GM21515 (cell line): ENCODE measurements around the gene KLHL15.
A peak's percentile ranks its signal among the peaks of the same experiment; 100 is the strongest.
"Not testable (repeated sequence)": the region's sequence is repeated elsewhere in the genome, so short reads cannot be mapped to it uniquely, and the experiment has no call there.

Experiments used
- ATAC-seq: cut with Tn5 transposase; IDR thresholded peaks from one replicate; pipeline ENCODE4 v1.9.1; 2021; ENCODE audit not compliant: unreplicated experiment

Gene KLHL15, protein sequence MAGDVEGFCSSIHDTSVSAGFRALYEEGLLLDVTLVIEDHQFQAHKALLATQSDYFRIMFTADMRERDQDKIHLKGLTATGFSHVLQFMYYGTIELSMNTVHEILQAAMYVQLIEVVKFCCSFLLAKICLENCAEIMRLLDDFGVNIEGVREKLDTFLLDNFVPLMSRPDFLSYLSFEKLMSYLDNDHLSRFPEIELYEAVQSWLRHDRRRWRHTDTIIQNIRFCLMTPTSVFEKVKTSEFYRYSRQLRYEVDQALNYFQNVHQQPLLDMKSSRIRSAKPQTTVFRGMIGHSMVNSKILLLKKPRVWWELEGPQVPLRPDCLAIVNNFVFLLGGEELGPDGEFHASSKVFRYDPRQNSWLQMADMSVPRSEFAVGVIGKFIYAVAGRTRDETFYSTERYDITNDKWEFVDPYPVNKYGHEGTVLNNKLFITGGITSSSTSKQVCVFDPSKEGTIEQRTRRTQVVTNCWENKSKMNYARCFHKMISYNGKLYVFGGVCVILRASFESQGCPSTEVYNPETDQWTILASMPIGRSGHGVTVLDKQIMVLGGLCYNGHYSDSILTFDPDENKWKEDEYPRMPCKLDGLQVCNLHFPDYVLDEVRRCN

DNA sequence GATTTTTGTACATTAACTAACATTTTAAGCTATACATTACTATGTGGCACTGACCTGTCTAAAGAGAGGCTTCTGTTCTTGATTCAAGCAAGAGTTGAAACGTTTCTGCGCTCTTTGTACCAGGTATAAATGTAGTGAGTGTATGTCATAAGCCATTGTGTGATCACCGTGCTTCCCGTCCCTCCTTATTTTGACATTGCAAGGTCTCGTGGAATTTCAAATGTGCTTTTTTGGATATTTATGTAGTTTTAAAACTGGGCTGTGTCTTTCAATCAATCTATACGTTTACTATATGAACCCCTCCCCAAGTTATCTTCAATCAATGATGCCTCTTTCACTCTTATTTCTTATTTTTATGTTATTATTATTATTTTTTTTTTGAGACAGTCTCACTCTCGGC is at the start of gene KLHL15:
Gene KLHL15, minus strand, starts transcription at position 101 of the 400 bp plus-strand sequence. CDS start 20,493 bp downstream, outside the sequence.
- ATAC-seq, result no peak

DNA sequence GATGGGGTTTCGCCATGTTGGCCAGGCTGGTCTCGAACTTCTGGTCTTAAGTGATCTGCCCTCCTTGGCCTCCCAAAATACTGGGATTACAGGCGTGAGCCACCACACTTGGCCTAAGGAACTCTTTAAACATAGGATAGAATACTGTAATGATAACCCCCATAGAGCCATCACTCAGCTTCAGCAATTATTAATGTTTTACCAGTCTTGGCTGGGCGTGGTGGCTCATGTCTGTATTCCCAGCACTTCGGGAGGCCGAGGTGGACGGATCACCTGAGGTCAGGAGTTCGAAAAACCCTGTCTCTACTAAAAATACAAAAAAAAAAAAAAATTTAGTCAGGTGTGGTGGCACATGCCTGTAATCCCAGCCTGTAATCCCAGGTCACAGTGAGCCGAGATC is 42.9 kb upstream of the KLHL15 start:
- no peak for ATAC-seq

DNA sequence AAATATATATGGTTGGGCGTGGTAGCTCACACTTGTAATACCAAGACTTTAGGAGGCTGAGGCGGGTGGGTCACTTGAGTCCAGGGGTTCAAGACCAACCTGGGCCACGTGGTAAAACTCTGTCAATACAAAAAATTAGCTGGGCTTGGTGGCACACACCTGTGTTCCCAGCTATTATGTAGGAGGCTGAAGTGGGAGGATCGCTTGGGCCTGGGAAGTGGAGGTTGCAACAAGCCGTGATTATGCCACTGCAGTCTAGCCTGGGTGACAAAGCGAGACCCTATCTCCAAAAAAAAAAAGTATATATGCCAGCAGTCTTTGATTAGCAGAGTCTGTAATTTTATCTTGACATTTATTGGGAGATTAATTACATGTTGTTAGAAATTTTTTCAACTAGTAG is 36.5 kb upstream of the KLHL15 start:
- no peak for ATAC-seq

DNA sequence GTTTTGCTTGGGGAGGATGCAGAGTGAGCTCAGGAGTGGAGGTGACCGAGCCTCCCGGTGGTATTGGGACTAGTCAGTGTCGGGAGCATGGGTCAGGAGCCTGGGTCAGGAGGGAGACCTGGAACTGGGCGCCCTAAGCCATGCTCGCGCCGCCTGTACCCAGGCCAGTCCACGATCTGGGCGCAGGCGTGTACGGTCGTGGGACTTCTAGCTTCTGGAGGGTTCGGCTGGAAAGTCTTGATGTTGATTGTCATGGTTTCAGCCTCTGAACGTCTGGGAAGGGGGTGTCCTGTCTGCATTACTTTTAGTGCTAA is 28.0 kb upstream of the KLHL15 start:
- peak; percentile 15 for ATAC-seq

DNA sequence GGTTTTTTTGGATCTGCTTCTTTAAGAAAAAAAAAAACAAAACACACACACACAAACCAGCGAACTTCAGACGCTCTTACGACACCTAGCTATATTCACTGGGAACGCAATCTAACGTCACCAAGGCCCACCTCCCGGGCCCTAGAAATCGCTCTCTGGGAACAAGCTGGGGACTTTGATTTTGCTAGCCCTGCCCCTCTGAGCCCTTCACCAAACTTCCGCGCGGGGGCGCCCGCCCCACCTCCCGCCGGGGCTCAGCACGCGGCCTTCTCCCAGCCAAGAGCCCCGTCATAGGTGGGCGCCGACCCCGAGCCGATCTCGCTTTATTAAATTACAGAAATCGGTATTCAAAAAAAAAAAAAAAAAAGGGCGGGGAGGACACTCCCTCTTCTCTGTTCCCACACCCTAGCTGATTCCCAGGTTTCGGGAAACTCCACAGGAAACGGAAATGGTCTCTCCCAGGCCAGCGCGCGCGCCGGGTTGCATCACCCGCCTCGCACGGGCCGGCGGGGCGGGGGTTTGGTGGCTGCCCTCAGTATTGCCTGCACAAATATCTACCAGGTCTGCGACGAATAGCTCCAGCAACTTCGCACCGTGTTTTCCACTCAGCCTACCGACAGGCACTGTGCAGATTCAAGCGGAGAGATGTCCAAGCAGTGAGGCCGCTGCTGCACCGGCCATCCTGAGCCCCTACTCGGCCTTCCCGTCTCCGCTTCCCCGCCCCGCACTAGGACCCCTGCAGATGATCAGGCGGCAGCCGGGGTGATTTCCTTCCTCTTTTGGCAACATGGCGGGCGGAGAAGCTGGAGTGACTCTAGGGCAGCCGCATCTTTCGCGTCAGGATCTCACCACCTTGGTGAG is 27.4 kb upstream of the KLHL15 start, which contains the start of gene EIF2S3:
Gene EIF2S3, plus strand, starts transcription at position 775 of the 861 bp plus-strand sequence. Its CDS starts 13 bp downstream, at position 788.
- ATAC-seq, result peak; percentile 93

DNA sequence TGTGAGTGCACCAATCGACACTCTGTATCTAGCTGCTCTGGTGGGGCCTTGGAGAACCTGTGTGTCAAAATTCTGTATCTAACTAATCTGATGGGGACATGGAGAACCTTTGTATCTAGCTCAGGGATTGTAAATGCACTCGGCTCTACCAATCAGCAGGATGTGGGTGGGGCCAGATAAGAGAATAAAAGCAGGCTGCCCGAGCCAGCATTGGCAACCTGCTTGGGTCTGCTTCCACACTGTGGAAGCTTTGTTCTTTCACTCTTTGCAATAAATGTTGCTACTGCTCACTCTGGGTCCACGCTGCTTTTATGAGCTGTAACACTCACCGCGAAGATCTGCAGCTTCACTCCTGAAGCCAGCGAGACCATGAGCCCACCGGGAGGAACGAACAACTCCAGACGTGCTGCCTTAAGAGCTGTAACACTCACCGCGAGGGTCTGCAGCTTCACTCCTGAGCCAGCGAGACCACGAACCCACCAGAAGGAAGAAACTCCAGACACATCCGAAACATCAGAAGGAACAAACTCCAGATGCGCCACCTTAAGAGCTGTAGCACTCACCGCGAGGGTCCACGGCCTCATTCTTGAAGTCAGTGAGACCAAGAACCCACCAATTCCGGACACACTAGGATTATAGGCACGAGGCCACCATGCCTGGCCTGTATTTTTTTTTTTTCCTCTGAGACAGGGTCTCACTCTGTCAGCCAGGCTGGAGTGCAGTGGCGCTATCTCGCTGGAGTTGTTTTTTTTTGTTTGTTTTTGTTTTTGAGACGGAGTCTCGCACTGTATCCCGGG is 23.7 kb upstream of the KLHL15 start:
- ATAC-seq, result not testable (repeated sequence)

DNA sequence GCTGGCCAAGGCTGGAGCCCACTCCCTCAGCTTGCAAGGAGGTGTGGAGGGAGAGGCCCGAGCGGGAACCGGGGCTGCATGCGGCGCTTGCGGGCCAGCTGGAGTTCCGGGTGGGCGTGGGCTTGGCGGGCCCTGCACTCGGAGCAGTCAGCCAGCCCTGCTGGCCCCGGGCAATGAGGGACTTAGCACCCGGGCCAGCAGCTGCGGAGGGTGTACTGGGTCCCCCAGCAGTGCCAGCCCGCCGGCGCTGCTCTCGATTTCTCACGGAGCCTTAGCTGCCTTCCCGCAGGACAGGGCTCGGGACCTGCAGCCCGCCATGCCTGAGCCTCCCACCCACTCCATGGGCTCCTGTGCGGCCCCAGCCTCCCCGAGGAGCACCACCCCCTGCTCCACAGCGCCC is 22.7 kb upstream of the KLHL15 start:
- not testable (repeated sequence) for ATAC-seq

DNA sequence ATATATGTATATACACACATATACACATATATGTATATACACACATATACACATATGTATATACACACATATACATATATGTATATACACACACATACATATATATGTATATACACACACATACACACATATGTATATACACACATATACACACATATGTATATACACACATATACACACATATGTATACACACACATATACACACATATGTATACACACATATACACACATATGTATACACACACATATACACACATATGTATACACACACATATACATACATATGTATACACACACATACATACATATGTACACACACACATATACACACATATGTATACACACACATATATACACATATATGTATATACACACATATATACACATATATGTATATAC is 19.1 kb upstream of the KLHL15 start:
- ATAC-seq, result not testable (repeated sequence)

DNA sequence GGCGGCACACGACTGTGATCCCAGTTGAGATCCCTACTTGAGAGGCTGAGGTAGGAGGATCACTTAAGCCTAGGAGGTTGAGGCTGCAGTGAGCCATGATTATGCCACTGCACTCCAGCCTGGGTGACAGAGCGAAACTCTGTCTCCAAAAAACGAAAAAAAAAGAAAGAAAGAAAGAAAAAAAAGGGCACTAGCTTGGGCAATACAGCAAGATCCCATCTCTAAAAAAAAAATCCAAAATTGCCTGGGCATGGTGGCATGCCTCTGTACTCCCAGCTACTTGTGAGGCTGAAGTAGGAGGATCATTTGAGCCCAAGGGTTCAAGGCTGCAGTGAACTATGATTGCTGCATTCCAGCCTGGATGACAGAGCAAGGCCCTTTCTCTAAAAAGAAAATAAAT is 10.7 kb upstream of the KLHL15 start:
- no peak for ATAC-seq

DNA sequence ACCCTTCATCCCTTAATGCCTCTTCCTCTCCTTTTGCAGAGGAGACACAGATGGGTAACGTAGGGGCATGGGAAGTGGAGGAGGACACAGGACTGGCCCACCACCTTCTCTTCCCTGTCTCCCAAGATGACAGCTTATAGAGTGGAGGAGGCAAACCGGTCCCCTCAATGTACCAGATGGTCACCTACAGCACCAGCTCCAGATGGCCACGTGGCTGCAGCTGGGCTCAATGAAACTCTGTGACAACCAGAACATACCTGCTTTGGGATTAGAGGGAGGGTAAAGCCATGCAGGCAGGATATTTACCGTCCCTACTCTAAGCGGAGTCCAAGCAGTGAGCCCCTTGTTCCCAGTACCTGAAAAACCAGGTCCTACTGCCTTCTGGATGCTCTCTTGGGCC is 7.5 kb upstream of the KLHL15 start:
- no peak for ATAC-seq

DNA sequence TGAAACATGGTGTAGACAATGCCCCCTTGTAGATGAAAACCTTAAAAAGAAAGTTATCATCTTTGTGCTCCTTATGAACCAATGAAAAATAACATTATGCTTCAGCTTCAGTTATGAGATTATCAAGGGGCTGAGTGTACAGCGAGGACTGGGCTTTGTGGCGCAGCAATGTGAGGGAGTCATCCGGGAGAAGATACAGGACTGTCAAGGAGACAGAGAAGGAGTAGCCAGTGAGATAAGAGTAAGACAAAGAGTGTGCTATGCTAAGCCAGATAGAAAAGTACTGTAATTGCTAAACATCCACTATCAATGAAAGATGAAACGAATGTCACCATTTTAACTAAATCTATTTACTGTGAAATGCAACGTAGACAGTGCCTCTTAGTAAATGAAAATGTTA is 3.6 kb upstream of the KLHL15 start:
- no peak for ATAC-seq

DNA sequence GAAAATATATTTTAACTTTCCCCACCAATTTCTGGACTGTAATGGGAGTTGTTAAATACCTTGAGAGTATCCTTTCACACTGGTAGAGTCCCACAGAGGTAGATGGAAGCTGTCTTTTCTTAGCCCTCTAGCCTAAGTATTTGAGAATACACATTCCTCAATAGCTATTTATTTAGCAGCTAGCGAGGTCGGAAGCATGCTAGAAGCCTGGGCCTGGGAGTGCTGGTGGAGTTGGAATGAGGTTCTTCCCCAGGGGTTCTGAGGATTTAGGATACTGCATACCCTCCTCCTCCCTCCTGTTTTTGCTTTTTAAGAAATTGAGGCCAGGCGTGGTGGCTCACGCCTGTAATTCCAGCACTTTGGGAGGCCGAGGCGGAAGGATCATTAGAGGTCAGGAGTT is 999 bp upstream of the KLHL15 start:
- no peak for ATAC-seq

DNA sequence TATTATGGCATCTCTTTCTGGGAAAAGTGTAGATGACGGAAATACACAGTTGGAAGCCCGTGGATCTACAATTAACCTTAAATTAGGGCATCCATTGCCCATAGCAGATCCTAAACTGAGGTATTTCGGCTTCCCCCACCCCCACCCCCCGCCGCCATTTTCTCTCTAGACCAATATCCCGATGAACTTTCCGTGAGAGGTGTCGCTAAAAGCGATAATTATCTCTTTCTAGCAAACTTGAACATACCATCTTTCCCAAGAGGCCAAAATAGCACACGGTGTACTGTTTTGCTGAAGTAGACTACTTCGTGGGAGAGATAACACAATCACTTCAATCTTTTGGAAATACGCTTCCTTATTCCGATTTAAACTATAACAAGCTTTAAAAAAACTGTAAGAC is 554 bp downstream of the KLHL15 start:
- ATAC-seq, result no peak

DNA sequence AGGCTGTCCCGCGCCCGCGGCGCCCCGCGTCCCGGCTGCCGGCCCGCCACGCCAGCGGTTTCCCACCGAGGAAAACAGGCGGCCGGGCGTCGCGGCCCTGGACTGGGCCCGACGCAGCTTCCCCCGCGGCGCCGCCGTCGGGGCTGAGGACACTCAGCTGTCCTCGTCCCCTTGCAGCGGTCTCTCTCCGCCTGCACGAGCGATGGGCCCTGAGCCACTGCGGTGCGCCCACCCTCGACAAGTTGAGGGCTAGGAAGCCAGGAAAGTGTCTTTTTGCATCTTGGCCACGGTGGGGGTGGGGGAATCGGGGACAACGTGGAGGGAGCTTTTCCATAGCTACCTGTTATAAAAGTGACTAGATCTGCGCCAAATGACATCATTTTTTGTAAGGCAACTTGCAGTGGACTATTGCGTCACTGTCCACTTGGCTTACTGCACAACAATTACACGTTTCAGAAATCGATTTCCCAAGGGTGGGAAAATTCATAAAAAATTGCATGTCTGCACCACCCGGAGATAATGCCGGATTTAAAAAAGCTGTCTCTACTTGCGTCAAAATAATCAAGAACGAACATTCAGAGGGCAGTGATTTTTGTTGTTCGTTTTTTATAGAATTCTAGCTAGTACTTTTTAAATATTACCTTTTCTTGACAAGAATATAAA is 1.1 kb downstream of the KLHL15 start:
- peak; percentile 31 for ATAC-seq

DNA sequence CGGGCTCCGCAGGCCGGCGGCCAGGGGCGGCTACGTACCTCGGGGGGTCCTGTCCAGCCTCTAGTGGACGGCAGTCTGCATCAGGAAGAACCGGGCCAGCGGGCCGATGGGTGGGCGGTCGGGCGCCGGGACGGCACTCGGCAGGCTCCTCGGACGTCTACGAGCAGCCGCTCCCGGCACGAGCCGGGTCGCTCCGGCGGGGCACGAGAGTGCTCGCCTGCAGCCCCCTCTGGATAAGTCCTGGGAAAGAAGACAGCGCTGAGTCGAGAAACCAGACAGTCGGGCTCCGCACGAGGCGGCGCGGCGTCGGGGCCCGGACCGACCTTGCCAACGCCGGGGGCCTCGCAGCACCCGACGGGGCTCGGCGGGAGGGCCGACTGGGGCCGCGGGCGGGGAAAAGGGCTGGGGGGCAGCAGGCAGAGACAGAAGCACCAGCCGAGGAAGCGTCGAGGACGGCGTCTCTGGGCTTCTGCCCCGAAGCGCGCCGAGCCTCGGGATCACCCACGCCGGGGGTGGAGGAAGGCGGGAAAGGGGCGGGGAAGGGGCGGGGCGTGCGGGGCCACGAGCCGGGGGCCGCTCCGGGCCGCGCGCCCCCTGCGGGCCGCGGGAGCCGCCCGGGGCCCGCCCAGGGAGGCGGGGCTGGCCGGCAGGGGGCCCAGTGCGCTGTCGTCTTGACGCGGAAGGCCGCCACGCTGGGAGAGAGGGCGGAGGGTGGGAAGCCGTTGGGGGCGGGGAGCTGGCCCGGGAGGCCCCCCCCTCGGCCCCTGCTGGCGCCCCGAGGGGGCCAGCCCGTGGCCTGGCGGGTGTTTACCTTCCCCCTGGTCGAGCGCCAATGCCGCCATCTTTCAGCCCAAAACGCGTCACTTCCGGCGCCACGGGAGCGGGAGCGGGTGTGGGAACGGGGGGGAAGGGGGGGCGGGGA is 1.9 kb downstream of the KLHL15 start:
- ATAC-seq, result peak; percentile 83

DNA sequence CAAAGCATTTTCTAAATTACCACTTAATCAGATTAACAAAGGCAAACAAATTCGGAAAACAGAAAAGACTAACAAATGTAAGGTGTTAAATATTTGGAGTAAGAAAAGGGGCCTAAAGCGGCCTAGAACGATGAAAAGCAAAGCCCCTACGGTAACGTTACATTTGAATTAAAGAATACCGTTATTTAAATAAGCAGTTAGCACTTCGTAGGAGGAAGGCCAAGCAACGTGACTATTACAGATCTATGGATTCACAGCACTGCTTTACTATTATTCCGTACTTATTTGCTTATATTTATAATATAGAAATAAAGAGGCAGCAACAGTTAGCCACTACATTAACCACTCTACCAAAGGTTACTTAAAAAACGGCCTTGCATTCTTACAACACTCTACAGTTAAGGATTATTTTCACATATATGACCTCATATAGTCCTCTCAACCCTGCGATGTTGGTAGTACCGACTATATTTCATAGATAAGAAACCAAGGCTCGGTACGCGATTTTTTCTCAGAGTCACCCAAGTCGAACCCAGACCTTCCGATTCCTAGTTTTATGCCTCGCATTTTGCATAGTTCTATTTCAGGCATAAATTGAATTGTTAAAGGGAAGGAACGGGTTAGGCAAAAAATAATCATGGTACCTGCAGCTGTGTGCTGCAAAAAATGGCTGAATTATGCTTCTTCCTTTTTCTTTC is 2.9 kb downstream of the KLHL15 start:
- ATAC-seq, result no peak

DNA sequence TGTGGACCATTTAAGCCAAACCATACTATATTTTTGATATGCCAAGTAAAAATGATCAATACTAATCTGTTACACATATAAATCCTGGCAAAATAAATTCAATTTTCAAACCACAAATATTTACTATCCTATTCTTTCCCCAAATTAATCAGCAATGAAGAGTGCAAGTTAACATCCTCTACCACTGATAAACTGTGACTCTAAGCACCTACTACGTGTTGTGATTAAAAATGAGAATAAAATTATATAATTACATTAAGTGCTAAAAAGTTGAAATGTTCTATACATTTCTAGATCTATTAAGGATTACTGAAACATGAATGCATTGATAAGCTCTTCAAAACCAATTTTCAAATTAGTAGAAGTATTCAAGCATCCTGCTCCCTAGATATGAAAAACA is 3.4 kb downstream of the KLHL15 start:
- ATAC-seq, result no peak

DNA sequence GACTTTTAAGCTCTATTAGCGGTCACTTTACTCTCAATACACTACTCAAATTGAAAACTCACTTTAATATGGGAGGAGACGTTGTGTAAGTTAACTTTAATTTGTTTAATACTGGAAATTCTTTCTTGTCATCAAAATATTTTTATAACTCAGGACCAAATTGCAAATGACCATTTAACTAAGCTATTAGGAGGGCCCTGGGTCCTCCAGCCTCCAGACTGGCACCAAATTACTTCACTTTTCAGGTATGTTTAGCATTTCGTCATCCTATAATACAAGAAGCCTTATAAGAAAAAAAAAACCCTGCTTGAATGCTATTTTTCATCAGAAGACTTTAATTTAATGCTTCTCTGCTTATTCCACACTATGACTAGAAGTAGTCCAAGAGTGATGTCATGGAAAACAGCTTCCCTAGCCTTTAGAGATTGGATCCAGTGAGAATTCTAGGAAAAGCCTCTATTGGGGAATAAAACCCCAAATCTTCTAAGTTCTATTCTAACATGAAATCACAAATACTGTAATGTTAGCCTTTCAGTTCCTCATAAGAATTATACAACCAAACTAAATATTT is 6.6 kb downstream of the KLHL15 start:
- ATAC-seq, result no peak
